HL-60 (cell line): ENCODE measurements around the gene MYG1.

Experiments
- TF ChIP-seq, protein P1 (sequence below): IDR thresholded peaks from one replicate; pipeline ENCODE4 v1.5.1; 2011; ENCODE audit warnings: low read length, control low read depth, inconsistent platforms; ENCODE audit not compliant: insufficient read depth
- TF ChIP-seq, protein P2 (sequence below): IDR thresholded peaks from 2 replicates; pipeline ENCODE4 v1.6.1; 2012; ENCODE audit warnings: low read depth; ENCODE audit not compliant: insufficient replicate concordance

GRCh38 chr12:53295070-53295890, 4.2 kb upstream of the MYG1 start, which contains the start of gene PFDN5:
- TF ChIP-seq, protein P1, sequence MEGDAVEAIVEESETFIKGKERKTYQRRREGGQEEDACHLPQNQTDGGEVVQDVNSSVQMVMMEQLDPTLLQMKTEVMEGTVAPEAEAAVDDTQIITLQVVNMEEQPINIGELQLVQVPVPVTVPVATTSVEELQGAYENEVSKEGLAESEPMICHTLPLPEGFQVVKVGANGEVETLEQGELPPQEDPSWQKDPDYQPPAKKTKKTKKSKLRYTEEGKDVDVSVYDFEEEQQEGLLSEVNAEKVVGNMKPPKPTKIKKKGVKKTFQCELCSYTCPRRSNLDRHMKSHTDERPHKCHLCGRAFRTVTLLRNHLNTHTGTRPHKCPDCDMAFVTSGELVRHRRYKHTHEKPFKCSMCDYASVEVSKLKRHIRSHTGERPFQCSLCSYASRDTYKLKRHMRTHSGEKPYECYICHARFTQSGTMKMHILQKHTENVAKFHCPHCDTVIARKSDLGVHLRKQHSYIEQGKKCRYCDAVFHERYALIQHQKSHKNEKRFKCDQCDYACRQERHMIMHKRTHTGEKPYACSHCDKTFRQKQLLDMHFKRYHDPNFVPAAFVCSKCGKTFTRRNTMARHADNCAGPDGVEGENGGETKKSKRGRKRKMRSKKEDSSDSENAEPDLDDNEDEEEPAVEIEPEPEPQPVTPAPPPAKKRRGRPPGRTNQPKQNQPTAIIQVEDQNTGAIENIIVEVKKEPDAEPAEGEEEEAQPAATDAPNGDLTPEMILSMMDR: no peak
- TF ChIP-seq, protein P2, sequence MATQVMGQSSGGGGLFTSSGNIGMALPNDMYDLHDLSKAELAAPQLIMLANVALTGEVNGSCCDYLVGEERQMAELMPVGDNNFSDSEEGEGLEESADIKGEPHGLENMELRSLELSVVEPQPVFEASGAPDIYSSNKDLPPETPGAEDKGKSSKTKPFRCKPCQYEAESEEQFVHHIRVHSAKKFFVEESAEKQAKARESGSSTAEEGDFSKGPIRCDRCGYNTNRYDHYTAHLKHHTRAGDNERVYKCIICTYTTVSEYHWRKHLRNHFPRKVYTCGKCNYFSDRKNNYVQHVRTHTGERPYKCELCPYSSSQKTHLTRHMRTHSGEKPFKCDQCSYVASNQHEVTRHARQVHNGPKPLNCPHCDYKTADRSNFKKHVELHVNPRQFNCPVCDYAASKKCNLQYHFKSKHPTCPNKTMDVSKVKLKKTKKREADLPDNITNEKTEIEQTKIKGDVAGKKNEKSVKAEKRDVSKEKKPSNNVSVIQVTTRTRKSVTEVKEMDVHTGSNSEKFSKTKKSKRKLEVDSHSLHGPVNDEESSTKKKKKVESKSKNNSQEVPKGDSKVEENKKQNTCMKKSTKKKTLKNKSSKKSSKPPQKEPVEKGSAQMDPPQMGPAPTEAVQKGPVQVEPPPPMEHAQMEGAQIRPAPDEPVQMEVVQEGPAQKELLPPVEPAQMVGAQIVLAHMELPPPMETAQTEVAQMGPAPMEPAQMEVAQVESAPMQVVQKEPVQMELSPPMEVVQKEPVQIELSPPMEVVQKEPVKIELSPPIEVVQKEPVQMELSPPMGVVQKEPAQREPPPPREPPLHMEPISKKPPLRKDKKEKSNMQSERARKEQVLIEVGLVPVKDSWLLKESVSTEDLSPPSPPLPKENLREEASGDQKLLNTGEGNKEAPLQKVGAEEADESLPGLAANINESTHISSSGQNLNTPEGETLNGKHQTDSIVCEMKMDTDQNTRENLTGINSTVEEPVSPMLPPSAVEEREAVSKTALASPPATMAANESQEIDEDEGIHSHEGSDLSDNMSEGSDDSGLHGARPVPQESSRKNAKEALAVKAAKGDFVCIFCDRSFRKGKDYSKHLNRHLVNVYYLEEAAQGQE: peak; percentile 69
